Transverse colon (tissue), 4 donors: ENCODE measurements around the gene OSGIN1. TPM values are rescaled to one million over a fixed set of nuclear protein-coding genes. Genes with fewer than 3 reads are reported as not detected.

Source experiments
- DNase-seq: peaks from one replicate; pipeline ENCODE4 v3.0.0-alpha.2; 2019
- H3K27ac ChIP-seq, 4 donors: fragments of 200-600 bp; sonication (generic); 2 replicates each; pipeline ENCODE4 v1.5.1; 2016 to 2018; ENCODE audit warnings: inconsistent platforms in 4 of 4
- H3K27me3 ChIP-seq: fragments of 200-600 bp; sonication (generic); 2 replicates; pipeline ENCODE4 v1.5.1; 2017; ENCODE audit warnings: inconsistent platforms
- H3K36me3 ChIP-seq, 4 donors: fragments of 200-600 bp; sonication (generic); 2 replicates each; pipeline ENCODE4 v1.5.1; 2017 to 2019; ENCODE audit warnings: inconsistent platforms in 4 of 4
- H3K4me1 ChIP-seq, 4 donors: fragments of 200-600 bp; sonication (generic); 2 replicates each; pipeline ENCODE4 v1.5.1; 2017 to 2020; ENCODE audit warnings: inconsistent platforms in 4 of 4
- H3K4me3 ChIP-seq, 4 donors: fragments of 200-600 bp; sonication (generic); 1 replicate in 1 of 4; 2 replicates in 3 of 4; pipeline versions ENCODE4 v1.5.1 to v1.6.1; 2017 to 2019; ENCODE audit warnings: inconsistent platforms in 4 of 4
- H3K9me3 ChIP-seq, 2 donors: fragments of 200-600 bp; sonication (generic); 2 replicates each; pipeline ENCODE4 v1.5.1; 2017 to 2019; ENCODE audit warnings: inconsistent platforms in 2 of 2
- EP300 ChIP-seq: sonication (generic); formaldehyde crosslinking; IDR thresholded peaks from one replicate; pipeline ENCODE4 v1.6.1; 2017; ENCODE audit warnings: antibody characterized with exemption, low read depth
- POLR2A ChIP-seq: fragments of 450-650 bp; IDR thresholded peaks from one replicate; pipeline ENCODE4 v1.6.1; 2016; ENCODE audit warnings: antibody characterized with exemption, mild to moderate bottlenecking, moderate library complexity
- POLR2AphosphoS5 ChIP-seq, 3 donors: sonication (generic); formaldehyde crosslinking; IDR thresholded peaks; one replicate each; pipeline ENCODE4 v1.6.1; 2016; ENCODE audit warnings: antibody characterized with exemption in 3 of 3
- WGBS, 2 donors: methylation state at CpG; one replicate each; pipeline ENCODE4 v1.1.5; 2018; ENCODE audit warnings: low coverage in 1 of 2; 5-methylcytosine and 5-hydroxymethylcytosine counted together
- in situ Hi-C, 4 donors: fragments of 200-750 bp; cut with MboI; loops; one replicate each; pipeline versions ENCODE4 v1.15.0 to v1.15.1; 2017; ENCODE audit warnings: low sequenced_read_pairs in 3 of 4, low pct_ligation_motif_present in 1 of 4, low pct_unique_long_range_greater_than_20kb in 1 of 4
- intact Hi-C: fragments of 100-400 bp; cut with DNase I; formaldehyde crosslinking; loops from one replicate; pipeline ENCODE4 v1.15.1; 2023; ENCODE audit warnings: low total_unique reads
- total RNA-seq, 4 donors: library from RNA; depleted of rRNA; stranded (reverse); fragments of >200 nt; gene quantifications; one replicate each; pipeline ENCODE4 v1.1.0, GENCODE V29; 2016
- TF ChIP-seq, protein P1 (sequence below), 5 experiments: fragments of 200-600 bp in 3 of 5; fragments of 450-650 bp in 2 of 5; sonication (generic) in 3 of 5; IDR thresholded peaks; 1 replicate in 2 of 5; 2 replicates in 3 of 5; pipeline ENCODE4 v1.5.1; 2016 to 2017; ENCODE audit warnings: antibody characterized with exemption in 5 of 5, inconsistent platforms in 3 of 5, mild to moderate bottlenecking in 2 of 5, moderate library complexity in 1 of 5

Gene OSGIN1
- total RNA-seq, 4 donors from 2014 or later: 10.7 to 26.2 (median 16.7) TPM

DNA sequence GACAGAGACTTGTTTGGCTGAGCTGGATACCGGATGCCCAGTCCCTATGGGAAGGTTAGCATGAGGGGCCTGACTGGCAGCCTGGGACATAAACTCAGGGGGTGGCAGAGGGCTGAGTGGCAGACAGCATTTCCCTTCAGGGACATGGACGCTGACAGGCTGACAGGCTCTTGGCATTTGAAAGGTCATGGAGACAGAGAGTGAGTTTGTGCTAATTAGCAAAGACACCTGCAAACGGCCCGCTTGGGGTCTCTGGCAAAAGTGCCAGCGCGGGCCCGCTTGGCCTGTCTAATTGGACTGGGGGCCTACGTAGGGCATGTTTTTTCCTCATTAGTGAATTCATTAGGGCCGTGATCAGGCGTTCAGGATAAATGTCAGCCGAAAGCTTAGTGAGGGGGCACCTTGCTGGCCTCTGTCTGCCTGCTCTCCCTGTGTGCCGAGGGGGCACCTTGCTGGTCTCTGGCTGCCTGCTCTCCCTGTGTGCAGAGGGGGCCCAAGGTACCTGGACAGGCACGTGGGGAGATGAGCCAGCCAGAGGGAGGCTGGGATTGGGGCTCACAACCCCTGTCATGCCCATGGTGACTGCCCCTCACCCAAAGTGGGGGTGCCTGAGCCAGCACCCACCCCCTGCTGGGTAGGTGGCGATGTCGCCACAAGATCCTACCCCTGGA is 22.7 kb downstream of the OSGIN1 start:
- no peak for DNase-seq
- Histone ChIP-seq H3K36me3 (no peaks in the 10 kb centered on the region), H3K27me3 (no peaks in the 10 kb centered on the region), H3K27ac (no peak overlapping the region), H3K4me3 (no peak overlapping the region), H3K4me1 (no peaks in the 10 kb centered on the region), H3K9me3 (no peaks in the 10 kb centered on the region)
- in situ Hi-C loops: no loop called here
- intact Hi-C loops: no loop called here
- TF ChIP-seq POLR2A (no peak), EP300 (no peak), POLR2AphosphoS5 (IDR thresholded peaks at IDR 0.05) (no peak)
- TF ChIP-seq, protein P1, sequence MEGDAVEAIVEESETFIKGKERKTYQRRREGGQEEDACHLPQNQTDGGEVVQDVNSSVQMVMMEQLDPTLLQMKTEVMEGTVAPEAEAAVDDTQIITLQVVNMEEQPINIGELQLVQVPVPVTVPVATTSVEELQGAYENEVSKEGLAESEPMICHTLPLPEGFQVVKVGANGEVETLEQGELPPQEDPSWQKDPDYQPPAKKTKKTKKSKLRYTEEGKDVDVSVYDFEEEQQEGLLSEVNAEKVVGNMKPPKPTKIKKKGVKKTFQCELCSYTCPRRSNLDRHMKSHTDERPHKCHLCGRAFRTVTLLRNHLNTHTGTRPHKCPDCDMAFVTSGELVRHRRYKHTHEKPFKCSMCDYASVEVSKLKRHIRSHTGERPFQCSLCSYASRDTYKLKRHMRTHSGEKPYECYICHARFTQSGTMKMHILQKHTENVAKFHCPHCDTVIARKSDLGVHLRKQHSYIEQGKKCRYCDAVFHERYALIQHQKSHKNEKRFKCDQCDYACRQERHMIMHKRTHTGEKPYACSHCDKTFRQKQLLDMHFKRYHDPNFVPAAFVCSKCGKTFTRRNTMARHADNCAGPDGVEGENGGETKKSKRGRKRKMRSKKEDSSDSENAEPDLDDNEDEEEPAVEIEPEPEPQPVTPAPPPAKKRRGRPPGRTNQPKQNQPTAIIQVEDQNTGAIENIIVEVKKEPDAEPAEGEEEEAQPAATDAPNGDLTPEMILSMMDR (IDR thresholded peaks at IDR 0.05): no peak
- 79% methylated on average over 15 of the region's 15 CpGs; no CpG with 5 or more reads in 1 of the 2 donors for WGBS, 2 donors

DNA sequence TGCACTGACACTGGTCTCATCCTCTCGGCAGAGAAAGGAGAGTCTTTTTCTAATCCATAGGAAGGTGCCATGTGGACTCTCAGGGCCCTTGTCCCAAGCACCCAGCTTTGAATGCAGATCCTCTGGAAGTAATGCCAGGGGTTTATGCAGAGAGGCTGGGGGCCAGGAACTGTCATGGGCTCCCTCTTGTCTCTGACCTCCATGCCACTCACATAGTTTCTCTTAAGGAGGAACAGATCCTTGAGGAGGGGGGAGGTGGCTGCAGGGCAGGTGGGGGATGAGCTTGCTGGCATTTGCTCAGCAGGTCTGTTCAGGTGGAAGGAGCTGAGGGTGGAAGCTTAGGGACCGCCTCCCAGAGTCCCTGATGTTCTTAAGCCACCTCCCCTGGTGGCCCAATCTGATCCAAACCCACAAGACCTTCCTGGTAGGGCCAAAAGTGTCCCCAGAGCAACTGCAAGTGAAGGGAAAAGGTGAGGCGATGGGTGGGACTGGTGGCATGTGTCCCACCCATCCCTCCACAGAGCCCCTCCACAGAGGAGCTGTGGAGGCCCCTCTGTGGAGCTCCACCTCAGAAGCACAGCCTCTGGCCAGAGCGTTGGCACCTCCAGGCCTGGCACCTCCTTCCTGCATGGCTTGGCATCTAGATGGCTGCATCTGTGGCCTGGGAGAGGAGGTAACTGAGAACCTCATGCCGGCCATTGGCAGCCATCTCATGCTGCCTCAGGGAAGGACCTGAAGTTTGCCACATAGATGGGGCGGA is 24.2 kb downstream of the OSGIN1 start:
- DNase-seq: no peak
- Histone ChIP-seq H3K27me3 (no peaks in the 10 kb centered on the region), H3K4me1 (no peaks in the 10 kb centered on the region), H3K36me3 (no peaks in the 10 kb centered on the region), H3K27ac (no peak overlapping the region), H3K4me3 (no peak overlapping the region), H3K9me3 (no peaks in the 10 kb centered on the region)
- TF ChIP-seq EP300: no peak
- no peak for TF ChIP-seq POLR2A
- TF ChIP-seq, protein P1 (IDR thresholded peaks at IDR 0.05): no peak
- TF ChIP-seq POLR2AphosphoS5 (IDR thresholded peaks at IDR 0.05): no peak
- 74% methylated on average over 5 of the region's 6 CpGs; no CpG with 5 or more reads in 1 of the 2 donors for WGBS, 2 donors
- in situ Hi-C loops: no loop called here
- intact Hi-C loops: no loop called here

DNA sequence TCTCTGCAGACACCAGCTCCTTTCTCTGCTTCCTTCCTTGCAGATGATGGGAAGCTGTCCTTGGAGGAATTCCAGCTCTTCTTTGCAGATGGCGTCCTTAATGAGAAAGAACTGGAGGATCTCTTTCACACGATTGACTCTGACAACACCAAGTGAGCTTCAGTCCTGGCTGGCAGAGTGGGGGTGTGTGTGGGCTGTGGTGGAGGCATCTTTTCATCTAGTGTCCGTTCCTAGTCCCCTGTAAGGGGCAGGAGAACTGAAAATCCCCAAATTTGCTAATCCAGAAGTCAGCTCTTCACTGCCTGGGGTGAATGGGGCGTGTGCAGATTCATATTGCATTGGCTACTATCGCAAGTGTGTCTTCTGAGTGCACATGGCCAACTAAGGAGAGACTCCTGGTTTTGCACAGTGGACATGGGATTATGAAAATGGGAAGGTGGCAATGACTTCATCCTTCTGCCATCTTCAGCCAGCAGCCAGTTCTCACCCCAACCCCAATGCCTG is 25.4 kb downstream of the OSGIN1 start:
- in situ Hi-C loops (no loop called here), intact Hi-C loops (no loop called here)
- Histone ChIP-seq H3K9me3 (no peaks in the 10 kb centered on the region), H3K4me3 (no peak overlapping the region), H3K4me1 (no peaks in the 10 kb centered on the region), H3K27ac (no peak overlapping the region), H3K36me3 (no peaks in the 10 kb centered on the region), H3K27me3 (no peaks in the 10 kb centered on the region)
- TF ChIP-seq POLR2A (no peak), POLR2AphosphoS5 (IDR thresholded peaks at IDR 0.05) (no peak), EP300 (no peak)
- TF ChIP-seq, protein P1 (IDR thresholded peaks at IDR 0.05): no peak
- DNase-seq: no peak
- WGBS, 2 donors: 87% methylated on average over 5 of the region's 5 CpGs; no CpG with 5 or more reads in 1 of the 2 donors

DNA sequence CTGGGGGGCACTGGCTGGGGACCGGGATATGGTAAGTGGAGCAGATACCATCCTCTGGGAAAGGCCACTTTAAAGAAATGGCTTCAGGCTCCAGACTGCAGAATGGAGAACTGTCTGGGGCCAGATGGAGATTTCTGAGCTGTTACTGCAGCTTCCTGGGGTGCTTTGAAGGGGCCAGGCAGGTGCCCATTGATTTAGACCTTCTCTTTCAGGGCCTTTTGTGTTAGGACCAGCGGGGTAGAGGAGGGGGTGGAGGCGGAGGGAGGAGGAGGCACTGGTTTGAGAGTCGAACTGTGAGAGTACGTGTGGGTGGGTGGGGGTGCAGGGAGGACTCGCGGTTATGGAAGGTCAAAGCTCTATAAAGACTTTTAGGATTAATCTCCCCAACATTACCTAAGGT is 26.4 kb downstream of the OSGIN1 start:
- H3K4me3 ChIP-seq: no peak overlapping the region
- DNase-seq: no peak
- 94 to 97% methylated on average over 6 to 7 of the region's 7 CpGs for WGBS, 2 donors
- H3K4me1 ChIP-seq: no peaks in the 10 kb centered on the region
- intact Hi-C loops (no loop called here), in situ Hi-C loops (no loop called here)
- H3K9me3 ChIP-seq: no peaks in the 10 kb centered on the region
- no peaks in the 10 kb centered on the region for H3K27me3 ChIP-seq
- H3K27ac ChIP-seq: no peak overlapping the region
- no peaks in the 10 kb centered on the region for H3K36me3 ChIP-seq
- no peak for TF ChIP-seq POLR2A
- TF ChIP-seq, protein P1 (IDR thresholded peaks at IDR 0.05): no peak
- TF ChIP-seq POLR2AphosphoS5 (IDR thresholded peaks at IDR 0.05): no peak
- TF ChIP-seq EP300: no peak
